ENCODE results near the gene C1orf35.
"Not testable (repeated sequence)": the region's sequence is repeated elsewhere in the genome, so short reads cannot be mapped to it uniquely, and the experiment has no call there.

C1orf35 gene

GRCh38 chr1:228142155-228142691 lies 39.1 kb upstream of the C1orf35 start:
- DNase-seq, result no peak

DNA sequence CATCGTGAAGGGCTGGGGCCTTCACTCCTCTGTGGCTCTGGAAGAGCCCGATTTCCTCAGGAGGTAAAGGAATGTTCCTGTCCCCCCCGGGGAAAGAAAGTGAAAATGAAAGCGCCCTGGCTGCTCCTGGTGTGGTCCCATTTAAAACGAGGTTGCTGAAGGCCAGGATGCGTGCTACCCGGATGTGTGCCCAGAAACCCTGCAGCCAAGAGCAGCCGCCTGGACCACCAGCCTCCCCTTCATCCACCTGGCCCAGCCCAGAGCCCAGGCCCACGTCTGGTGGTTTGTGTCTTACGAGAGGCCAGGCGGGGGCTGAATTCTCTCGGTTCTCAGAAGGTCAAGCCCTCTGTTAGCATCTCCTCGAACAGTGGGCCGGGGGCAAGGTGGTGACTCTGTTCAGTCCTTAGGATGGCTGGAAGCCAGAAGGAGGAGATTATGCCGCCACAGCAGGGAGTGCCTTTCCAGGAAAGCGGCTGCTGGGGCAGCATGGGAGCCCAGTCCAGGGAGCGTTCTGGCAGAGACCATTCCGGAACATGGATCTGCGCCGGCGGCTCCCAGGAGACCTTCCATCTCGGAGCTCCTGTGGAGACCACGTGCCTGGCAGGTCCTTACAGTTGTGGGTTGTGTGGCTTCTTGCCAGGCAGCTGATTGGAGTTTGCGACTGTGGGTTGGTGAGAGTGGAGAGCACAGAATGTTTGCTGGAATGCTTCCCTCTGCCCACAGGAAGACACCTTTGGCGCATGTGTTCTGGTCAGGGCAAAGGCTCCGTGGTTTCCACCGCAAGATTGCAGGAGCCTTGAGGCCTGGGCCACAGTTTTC lies 38.3 kb upstream of the C1orf35 start:
- peak; percentile 43 for DNase-seq

- no peak for DNase-seq
These were observed 37.6 kb upstream of the C1orf35 start for GRCh38 chr1:228140724-228141225.

GRCh38 chr1:228139931-228140723 lies 37.0 kb upstream of the C1orf35 start, which contains the start of gene GUK1:
Gene GUK1, plus strand, starts transcription at chr1:228140279. Its CDS starts 24 bp downstream, at chr1:228140303.
- peak; percentile 99 for DNase-seq

GRCh38 chr1:228139406-228139930 lies 36.3 kb upstream of the C1orf35 start:
- no peak for DNase-seq

DNA sequence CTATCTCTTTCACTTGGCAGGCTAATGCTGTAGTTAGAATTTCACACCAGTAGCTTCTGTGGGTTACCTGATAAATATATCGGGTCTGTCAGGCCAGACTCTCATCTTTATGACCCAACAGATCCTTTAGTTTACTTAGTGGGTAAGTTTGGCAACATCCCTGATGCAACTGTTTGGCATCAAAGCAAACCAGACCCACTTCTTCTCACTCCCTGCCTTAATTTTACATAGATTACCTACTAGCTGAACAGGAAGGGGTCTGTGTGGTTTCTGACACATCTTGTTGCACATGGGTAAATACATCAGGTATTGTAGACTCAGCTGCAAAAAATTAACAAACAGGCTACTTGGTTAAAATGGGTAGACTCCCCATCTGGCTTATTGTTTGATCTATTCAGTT lies 33.8 kb upstream of the C1orf35 start:
- no peak for DNase-seq

GRCh38 chr1:228134591-228134990 lies 31.5 kb upstream of the C1orf35 start:
- DNase-seq, result no peak

- DNase-seq, result no peak
These were observed 28.6 kb upstream of the C1orf35 start for GRCh38 chr1:228131766-228132165.

- no peak for DNase-seq
These were observed 22.1 kb upstream of the C1orf35 start for GRCh38 chr1:228125185-228125584.

DNA sequence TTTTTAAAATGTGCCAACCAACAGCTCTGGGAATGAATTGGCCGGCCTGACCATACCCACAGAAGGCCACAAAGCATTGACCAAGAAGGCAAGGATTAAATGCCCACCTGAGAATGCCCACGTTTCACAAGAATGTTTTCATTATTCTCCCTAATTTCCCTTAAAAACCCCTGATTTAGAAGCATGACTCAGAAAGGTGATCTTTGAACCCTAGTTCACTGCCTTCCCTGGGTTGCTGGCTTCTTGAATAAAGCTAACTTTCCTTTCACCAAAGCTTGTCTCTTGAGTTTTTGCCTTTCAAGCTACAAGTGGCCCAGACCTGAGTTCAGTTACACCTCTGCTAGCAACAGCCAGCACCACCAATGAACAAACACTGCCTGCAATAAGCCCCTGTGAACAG lies 20.4 kb upstream of the C1orf35 start:
- no peak for DNase-seq

GRCh38 chr1:228122921-228123441 lies 19.9 kb upstream of the C1orf35 start:
- no peak for DNase-seq

GRCh38 chr1:228120857-228121489 lies 17.8 kb upstream of the C1orf35 start:
- no peak for DNase-seq

DNA sequence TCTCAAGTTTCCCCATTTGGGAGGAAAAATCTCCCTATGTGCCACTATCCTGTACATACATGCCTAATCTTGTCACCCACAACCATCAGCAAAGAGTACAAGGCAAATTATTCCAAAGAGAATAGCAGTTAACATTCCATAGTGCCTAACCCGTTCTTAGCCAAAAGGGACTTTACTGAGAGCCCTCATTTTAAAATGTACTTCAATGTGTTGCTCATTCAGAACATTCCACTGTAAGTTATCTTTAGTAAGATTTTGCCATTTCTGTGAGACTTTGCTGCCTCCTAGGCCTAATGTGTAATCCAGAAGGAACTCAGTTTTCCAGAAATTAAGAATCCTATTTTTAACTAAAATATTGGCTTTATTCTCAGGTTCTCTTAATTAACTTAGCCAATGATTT lies 17.2 kb upstream of the C1orf35 start:
- no peak for DNase-seq

GRCh38 chr1:228118040-228118439 lies 14.9 kb upstream of the C1orf35 start:
- no peak for DNase-seq

DNA sequence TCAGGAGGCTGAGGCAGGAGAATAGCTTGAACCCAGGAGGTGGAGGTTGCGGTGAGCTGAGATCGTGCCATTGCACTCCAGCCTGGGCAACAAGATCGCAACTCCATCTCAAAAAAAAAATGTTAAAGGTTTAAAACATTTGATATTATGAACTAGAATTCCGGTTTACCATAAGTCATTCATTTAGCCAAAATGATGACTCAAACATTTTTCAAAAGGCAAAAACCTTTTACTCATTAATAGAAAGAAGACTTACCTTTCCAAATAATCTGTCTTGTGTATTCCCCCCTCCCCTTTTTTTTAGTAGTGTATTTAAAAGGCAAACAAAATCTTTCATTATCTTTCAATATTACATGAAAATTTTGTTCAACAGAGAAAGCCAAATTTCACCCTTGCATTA lies 14.2 kb upstream of the C1orf35 start:
- DNase-seq, result no peak

DNA sequence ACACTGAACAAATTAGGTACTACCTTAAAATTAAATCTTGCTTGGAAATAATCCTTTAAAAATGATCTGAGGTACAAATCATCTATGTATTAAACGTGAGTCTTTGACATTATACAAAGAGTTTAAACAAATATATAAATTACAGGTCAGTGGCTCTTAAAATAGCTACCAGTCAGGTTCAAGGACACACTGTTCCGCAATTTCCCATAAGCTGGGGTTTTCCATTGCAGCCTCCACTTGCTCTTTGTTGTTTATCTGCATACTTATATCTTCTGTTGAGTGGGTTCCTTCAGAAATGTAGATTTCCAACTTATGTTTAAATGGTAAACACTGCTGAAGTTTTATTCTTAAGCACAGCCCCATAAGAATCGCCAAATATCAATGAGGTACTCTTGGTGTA lies 11.7 kb upstream of the C1orf35 start:
- no peak for DNase-seq

DNA sequence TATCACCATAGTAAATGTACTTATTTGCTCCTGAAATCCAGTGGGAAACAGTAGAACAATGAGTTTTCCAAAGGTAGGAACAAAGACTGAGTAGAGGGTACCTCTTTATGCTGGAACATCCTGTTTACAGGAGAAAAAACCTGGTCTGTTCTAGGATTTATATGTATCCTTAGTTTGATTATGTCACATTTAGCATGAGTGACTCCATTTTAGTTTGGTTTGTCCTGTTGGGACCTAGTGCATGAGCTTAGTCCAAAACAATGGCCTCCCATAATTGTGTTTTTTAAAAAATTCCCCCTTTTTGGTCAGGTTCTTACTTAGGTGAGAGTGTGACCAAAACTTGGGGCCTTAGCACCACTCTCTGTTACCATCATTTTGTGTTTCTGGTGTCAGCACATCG lies 9.5 kb upstream of the C1orf35 start:
- DNase-seq, result no peak

- DNase-seq, result no peak
These were observed 9.0 kb upstream of the C1orf35 start for GRCh38 chr1:228112167-228112566.

DNA sequence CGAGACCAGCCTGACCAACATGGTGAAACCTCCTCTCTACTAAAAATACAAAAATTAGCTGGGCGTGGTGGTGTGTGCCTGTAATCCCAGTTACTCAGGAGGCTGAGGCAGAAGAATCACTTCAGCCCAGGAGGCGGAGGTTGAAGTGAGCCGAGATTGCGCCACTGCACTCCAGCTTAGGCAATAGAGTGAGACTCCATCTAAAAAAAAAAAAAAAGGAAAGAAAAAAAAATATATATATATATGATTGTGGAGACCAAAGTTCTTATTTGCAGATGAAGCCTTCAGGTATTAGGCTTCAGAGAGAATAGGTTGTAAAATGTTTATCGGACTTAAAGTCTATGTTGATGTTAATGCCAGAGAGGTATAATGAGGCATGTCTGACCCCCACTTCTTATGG lies 8.2 kb upstream of the C1orf35 start:
- not testable (repeated sequence) for DNase-seq

GRCh38 chr1:228110556-228110955 lies 7.4 kb upstream of the C1orf35 start:
- no peak for DNase-seq

DNA sequence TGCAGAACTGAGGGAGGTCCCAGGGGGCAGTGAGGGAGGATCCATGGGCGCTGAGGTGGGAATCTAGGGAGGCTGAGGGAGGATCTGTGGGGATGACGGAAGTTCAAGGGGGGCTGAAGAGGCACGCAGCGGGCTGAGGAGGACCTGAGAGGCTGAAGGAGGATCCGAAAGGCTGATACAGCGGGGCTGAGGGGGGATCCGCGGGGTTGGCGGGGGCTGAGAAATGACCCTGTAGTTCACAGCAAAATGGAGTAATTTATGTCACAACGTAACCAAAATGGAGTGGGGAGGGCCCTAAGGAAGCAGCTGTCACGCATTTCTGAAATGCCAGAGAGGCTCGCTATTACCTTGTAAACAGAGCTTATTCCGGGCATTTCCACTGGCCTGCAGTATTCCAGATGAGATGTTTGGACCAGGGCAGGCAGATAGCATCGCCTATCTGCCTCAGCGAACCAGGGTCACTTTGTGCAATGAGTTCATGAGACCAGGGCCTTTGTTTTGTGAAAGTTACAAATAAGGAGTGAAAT lies 6.9 kb upstream of the C1orf35 start:
- no peak for DNase-seq

Data from fibroblast of skin of scalp (primary cell).